Transverse colon (tissue), 4 donors: ENCODE results near the gene PTPRF.

Source experiments
- CTCF ChIP-seq, 5 experiments: fragments of 200-600 bp in 3 of 5; fragments of 450-650 bp in 2 of 5; sonication (generic) in 3 of 5; IDR thresholded peaks; 1 replicate in 2 of 5; 2 replicates in 3 of 5; pipeline ENCODE4 v1.5.1; 2016 to 2017; ENCODE audit warnings: antibody characterized with exemption in 5 of 5, inconsistent platforms in 3 of 5, mild to moderate bottlenecking in 2 of 5, moderate library complexity in 1 of 5
- EP300 ChIP-seq: sonication (generic); formaldehyde crosslinking; IDR thresholded peaks from one replicate; pipeline ENCODE4 v1.6.1; 2017; ENCODE audit warnings: antibody characterized with exemption, low read depth
- POLR2A ChIP-seq: fragments of 450-650 bp; IDR thresholded peaks from one replicate; pipeline ENCODE4 v1.6.1; 2016; ENCODE audit warnings: antibody characterized with exemption, mild to moderate bottlenecking, moderate library complexity
- POLR2AphosphoS5 ChIP-seq, 3 donors: sonication (generic); formaldehyde crosslinking; IDR thresholded peaks; one replicate each; pipeline ENCODE4 v1.6.1; 2016; ENCODE audit warnings: antibody characterized with exemption in 3 of 3

- TF ChIP-seq POLR2A (no peak), CTCF (IDR thresholded peaks at IDR 0.05) (no peak), POLR2AphosphoS5 (IDR thresholded peaks at IDR 0.05) (no peak), EP300 (no peak)
Observed at GRCh38 chr1:43534256-43534655, 3.6 kb downstream of the PTPRF start.
